ENCODE data around the gene STK25.
"Not testable (repeated sequence)": the region's sequence is repeated elsewhere in the genome, so short reads cannot be mapped to it uniquely, and the experiment has no call there.

The STK25 gene

GRCh38 chr2:241465543-241465942, 42.8 kb downstream of the STK25 start:
- DNase-seq (ENCODE audit: low read depth, low spot score), result no peak

- DNase-seq (ENCODE audit: low read depth, low spot score), result no peak
Observed at GRCh38 chr2:241463276-241464135, 44.9 kb downstream of the STK25 start.

DNA sequence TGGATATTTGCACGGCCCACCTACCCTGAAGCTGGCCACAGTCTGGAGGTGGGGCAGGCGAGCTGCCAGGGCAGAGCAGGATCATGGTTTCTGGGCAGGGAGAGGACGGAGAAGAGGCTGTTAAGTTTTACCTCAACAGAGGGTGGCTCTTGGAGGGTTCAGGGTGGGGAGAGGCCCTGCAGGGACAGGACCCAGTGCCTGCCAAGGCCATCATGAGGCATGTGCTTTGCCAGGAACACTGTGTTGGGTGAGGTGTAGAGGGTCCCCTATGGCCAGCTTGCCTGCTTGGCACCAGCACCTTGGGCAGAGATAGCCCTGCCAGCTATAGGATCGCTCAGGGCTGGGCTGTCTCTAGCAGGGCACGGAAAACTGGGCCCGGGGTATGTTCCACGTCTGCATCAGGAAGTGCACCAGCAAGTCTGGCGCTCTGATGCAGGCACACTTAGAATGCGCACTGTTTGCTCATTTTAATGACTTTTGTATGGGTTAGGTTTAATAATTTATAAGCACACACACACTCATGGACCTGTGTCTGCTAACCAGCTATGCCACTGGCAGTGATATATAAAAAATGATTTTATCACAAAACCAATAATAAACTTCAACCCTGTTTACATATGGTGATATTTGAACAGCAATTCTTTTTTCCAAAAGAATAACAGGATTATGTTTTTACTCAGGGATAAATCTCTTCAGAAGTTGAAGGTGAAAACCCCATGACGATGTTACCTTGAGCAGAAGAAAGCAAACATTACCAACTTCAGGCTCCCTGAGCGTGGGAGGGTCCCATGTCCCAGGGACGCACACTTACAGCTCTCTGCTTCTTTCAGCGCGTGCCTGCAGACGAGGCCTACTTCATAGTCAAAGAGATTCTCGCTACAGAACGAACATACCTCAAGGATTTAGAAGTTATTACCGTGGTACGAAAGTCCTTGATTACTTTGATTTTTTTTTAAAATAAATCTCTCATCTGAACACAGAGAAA, 46.4 kb downstream of the STK25 start:
- DNase-seq (ENCODE audit: low read depth, low spot score), result no peak

DNA sequence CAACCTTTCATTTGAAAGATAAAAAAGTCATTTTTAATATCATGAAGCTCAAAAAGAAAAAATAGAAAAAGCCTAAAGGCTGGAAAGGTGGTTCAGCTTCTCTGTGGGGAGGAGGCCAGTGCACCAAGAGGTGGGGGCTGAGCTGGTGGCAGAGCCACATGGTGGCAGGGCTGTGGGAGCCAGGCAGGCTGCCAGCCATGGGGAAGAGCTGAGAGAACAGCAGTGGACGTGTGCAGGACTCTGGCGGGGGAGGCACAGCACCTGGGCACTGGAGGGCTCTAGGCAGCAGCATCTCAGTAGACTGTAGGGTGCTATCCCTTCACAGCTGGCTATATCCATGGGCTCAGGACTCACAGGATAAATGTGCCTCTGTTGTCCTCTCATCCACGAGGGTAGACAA, 47.8 kb downstream of the STK25 start:
- no peak for DNase-seq (ENCODE audit: low read depth, low spot score)

DNA sequence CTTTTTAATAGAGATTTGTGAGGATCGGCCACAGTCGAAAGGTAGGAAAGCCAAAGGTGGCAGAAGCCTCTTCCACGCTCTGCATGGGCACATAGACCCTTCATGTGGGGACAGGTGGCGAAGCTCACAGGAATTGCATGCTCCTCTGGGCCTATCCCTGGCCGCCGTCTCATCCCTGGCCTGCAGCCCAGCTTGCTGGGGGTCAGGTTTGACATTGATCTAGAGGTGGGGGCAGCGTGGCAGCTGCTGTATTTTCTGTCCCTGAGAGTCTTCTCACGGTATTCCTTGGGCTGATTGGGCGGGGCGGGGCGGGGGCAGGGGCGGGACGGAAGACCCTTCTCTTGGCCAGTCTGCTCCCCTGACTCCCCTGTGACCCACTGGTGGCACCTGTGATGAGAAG, 48.9 kb downstream of the STK25 start:
- DNase-seq (ENCODE audit: low read depth, low spot score), result no peak

GRCh38 chr2:241458687-241459086, 49.7 kb downstream of the STK25 start:
- DNase-seq (ENCODE audit: low read depth, low spot score), result no peak

DNA sequence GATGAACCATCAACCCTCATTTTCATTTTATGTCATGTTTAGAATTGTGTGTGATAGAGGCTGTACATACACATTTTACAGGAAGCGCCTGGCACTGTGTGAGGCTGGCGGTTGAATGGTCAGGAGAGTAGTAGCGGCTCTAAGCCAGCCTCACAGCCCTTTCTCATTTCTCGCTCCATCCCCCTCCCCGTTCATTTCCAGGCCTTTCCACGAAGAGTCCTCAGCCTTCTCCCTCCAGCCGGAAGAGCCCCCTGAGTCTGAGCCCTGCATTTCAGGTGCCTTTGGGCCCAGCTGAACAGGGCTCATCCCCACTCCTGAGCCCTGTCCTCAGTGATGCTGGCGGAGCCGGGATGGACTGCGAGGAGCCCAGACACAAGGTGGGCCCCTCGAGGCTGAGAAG, 51.8 kb downstream of the STK25 start:
- no peak for DNase-seq (ENCODE audit: low read depth, low spot score)

- no peak for DNase-seq (ENCODE audit: low read depth, low spot score)
Observed at GRCh38 chr2:241454837-241455485, 53.4 kb downstream of the STK25 start.

- DNase-seq (ENCODE audit: low read depth, low spot score), result not testable (repeated sequence)
Observed at GRCh38 chr2:241453919-241454318, 54.5 kb downstream of the STK25 start.

- DNase-seq (ENCODE audit: low read depth, low spot score), result no peak
Observed at GRCh38 chr2:241451840-241452506, 56.4 kb downstream of the STK25 start.

DNA sequence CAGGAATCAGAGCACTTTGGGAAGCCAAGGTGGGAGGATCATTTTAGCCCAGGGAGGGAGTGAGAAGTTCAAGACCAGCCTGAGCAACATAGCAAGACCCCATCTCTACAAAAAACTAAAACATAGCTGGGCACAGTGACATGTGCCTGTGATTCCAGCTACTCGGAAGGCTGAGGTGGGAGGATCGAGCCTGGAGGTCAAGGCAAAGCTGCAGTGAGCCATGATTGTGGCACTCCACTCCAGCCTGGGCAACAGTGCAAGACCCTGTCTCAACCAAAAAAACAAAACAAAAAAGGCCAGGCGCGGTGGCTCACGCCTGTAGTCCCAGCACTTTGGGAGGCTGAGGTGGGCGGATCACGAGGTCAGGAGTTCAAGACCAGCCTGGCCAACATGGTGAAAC, 58.3 kb downstream of the STK25 start:
- not testable (repeated sequence) for DNase-seq (ENCODE audit: low read depth, low spot score)

GRCh38 chr2:241445426-241445825, 63.0 kb downstream of the STK25 start:
- DNase-seq (ENCODE audit: low read depth, low spot score), result no peak

DNA sequence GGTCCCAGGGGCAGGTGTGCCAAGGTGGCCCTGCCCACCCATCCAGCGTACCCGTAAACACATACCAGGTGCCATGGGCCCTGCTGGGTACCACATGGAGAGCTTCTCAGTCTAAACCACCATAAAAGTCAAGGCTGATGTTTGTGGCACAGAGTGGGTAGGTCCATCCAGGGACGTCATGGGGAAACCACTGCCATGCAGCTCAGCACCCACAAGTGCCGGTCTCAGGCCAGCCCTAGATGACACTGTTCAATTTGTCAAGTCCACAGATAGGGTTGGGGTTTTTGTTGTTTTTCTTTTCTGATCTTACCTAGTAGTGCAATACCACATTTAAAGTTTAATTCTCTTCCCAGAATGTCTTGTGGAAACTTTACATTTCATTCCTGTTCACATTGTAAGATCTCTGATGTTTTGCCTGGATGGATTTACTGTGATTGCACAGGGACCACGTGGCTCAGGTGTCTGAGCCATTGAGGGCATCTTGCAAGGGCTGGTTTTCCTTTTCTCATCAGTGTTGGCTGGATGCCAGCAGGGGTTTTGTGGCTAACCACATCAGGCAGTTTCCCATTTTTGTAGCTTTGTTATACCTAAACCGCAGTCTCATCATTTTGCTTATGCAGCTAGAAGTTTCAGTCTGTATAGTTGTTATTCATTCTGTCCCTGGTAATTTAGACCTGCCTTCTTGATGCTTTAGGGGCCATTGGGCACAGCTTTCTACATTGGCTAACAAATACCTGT, 64.7 kb downstream of the STK25 start:
- peak; percentile 73 for DNase-seq (ENCODE audit: low read depth, low spot score)

Measured in activated CD4-positive, CD25-positive, alpha-beta regulatory T cell treated with anti-CD3 and anti-CD28 coated beads, Interleukin-2, amount 50 U/mL, for 16 hours (primary cell).